22Rv1 (cell line): ENCODE measurements around the gene IGSF6.
"Not testable (repeated sequence)": the region's sequence is repeated elsewhere in the genome, so short reads cannot be mapped to it uniquely, and the experiment has no call there.

Source experiments
- H3K27ac ChIP-seq: fragments of 450-650 bp; 2 replicates; pipeline ENCODE4 v1.5.1; 2017
- ZFX ChIP-seq: fragments of 450-650 bp; IDR thresholded peaks from 2 replicates; pipeline ENCODE4 v1.6.1; 2017; ENCODE audit warnings: antibody characterized with exemption, borderline replicate concordance
- TF ChIP-seq, protein P1 (sequence below): fragments of 450-650 bp; IDR thresholded peaks from 2 replicates; pipeline ENCODE4 v1.5.1; 2017; ENCODE audit warnings: mild to moderate bottlenecking

IGSF6 gene

GRCh38 chr16:21613781-21614180 lies 38.6 kb downstream of the IGSF6 start:
- TF ChIP-seq, protein P1, sequence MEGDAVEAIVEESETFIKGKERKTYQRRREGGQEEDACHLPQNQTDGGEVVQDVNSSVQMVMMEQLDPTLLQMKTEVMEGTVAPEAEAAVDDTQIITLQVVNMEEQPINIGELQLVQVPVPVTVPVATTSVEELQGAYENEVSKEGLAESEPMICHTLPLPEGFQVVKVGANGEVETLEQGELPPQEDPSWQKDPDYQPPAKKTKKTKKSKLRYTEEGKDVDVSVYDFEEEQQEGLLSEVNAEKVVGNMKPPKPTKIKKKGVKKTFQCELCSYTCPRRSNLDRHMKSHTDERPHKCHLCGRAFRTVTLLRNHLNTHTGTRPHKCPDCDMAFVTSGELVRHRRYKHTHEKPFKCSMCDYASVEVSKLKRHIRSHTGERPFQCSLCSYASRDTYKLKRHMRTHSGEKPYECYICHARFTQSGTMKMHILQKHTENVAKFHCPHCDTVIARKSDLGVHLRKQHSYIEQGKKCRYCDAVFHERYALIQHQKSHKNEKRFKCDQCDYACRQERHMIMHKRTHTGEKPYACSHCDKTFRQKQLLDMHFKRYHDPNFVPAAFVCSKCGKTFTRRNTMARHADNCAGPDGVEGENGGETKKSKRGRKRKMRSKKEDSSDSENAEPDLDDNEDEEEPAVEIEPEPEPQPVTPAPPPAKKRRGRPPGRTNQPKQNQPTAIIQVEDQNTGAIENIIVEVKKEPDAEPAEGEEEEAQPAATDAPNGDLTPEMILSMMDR, result no peak
- no peak for TF ChIP-seq ZFX
- H3K27ac ChIP-seq, result no peak overlapping the region

GRCh38 chr16:21613361-21613760 lies 39.0 kb downstream of the IGSF6 start:
- no peak overlapping the region for H3K27ac ChIP-seq
- TF ChIP-seq, protein P1, result no peak
- no peak for TF ChIP-seq ZFX

GRCh38 chr16:21611556-21612384 lies 40.6 kb downstream of the IGSF6 start:
- TF ChIP-seq, protein P1, result no peak
- H3K27ac ChIP-seq, result no peak overlapping the region

- TF ChIP-seq, protein P1, result no peak
- no peak for TF ChIP-seq ZFX
- no peak overlapping the region for H3K27ac ChIP-seq
Measured at GRCh38 chr16:21611198-21611555, 41.2 kb downstream of the IGSF6 start.

DNA sequence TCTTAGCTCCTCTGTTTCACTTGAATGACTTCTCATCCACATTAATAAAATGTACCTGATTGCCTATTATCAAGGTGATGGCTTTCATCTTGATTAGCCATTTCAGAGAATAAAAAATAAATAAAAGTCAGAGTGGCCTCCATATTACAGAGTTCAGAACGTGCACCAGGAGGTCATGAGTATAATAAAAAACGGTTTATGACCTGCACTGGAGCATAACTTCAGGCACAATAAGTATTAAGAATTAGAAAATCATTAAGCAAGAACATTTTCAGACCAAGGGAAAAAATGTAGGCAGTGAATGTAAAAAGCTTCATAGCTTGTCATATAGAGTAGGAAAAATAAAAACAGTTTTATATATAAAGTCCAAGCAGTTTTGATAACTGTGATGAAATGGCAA lies 41.6 kb downstream of the IGSF6 start:
- TF ChIP-seq, protein P1, result no peak
- TF ChIP-seq ZFX, result no peak
- no peak overlapping the region for H3K27ac ChIP-seq

- no peak for TF ChIP-seq ZFX
- TF ChIP-seq, protein P1, result no peak
- no peak overlapping the region for H3K27ac ChIP-seq
Measured at GRCh38 chr16:21610006-21610544, 42.3 kb downstream of the IGSF6 start.

- no peak overlapping the region for H3K27ac ChIP-seq
- TF ChIP-seq, protein P1, result no peak
- no peak for TF ChIP-seq ZFX
Measured at GRCh38 chr16:21608639-21609328, 43.6 kb downstream of the IGSF6 start.

- not testable (repeated sequence) for H3K27ac ChIP-seq
Measured at GRCh38 chr16:21605848-21606247, 46.6 kb downstream of the IGSF6 start.
